ENCODE data around the gene SLC22A1.

DNA sequence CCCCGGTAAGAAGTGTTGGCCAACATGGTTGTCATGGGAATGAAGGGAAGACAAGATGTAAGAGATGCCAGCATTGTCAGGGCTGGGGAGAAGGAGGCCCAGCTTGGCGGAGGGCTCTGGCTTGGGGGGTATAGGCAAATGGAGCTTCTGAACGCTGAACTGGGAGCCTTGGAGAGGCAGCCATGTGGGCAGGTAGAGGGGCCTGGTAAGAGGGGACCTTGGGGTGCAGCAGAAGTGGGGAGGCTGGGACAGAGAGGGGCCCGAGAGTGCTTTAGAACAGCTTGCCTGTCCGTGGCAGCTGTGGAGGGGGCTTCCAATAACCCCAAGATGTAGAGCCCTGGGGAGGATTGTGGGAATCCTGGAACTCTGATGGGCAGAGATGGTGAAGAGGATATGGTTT, 3.0 kb downstream of the SLC22A1 start:
- TF ChIP-seq, protein P1, sequence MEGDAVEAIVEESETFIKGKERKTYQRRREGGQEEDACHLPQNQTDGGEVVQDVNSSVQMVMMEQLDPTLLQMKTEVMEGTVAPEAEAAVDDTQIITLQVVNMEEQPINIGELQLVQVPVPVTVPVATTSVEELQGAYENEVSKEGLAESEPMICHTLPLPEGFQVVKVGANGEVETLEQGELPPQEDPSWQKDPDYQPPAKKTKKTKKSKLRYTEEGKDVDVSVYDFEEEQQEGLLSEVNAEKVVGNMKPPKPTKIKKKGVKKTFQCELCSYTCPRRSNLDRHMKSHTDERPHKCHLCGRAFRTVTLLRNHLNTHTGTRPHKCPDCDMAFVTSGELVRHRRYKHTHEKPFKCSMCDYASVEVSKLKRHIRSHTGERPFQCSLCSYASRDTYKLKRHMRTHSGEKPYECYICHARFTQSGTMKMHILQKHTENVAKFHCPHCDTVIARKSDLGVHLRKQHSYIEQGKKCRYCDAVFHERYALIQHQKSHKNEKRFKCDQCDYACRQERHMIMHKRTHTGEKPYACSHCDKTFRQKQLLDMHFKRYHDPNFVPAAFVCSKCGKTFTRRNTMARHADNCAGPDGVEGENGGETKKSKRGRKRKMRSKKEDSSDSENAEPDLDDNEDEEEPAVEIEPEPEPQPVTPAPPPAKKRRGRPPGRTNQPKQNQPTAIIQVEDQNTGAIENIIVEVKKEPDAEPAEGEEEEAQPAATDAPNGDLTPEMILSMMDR (IDR thresholded peaks at IDR 0.05; ENCODE audit: low read depth, low read length), result no peak
- no peak for TF ChIP-seq POLR2A (IDR thresholded peaks at IDR 0.05; ENCODE audit: extremely low read depth, insufficient read length)
- TF ChIP-seq, protein P2, sequence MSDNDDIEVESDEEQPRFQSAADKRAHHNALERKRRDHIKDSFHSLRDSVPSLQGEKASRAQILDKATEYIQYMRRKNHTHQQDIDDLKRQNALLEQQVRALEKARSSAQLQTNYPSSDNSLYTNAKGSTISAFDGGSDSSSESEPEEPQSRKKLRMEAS (IDR thresholded peaks at IDR 0.05; ENCODE audit: low read depth, low read length), result no peak
